22Rv1 (cell line): ENCODE data around the gene IRS1.

Experiments
- CTCF ChIP-seq: fragments of 450-650 bp; IDR thresholded peaks from 2 replicates; pipeline ENCODE4 v1.5.1; 2017; ENCODE audit warnings: mild to moderate bottlenecking
- ZFX ChIP-seq: fragments of 450-650 bp; IDR thresholded peaks from 2 replicates; pipeline ENCODE4 v1.6.1; 2017; ENCODE audit warnings: antibody characterized with exemption, borderline replicate concordance

GRCh38 chr2:226694586-226695284 lies 104.9 kb downstream of the IRS1 start:
- TF ChIP-seq CTCF (no peak), ZFX (no peak)
